Mesenchymal stem cell (in vitro differentiated cells and primary cell): ENCODE data around the gene CRACDL.
A peak's percentile ranks its signal among the peaks of the same experiment; 100 is the strongest.

Experiments
- DNase-seq: peaks from one replicate; pipeline ENCODE4 v3.0.0-alpha.2; 2013
- H2AFZ ChIP-seq: one replicate; pipeline ENCODE4 v1.6.1; 2013; ENCODE audit warnings: low read depth, mild to moderate bottlenecking, control low read depth, inconsistent platforms, low read length, moderate library complexity
- H2AK5ac ChIP-seq: 2 replicates; pipeline ENCODE4 v1.6.1; 2013; ENCODE audit warnings: low read length, moderate library complexity, mild to moderate bottlenecking, inconsistent platforms; ENCODE audit not compliant: severe bottlenecking
- H2BK120ac ChIP-seq: one replicate; pipeline ENCODE4 v1.6.1; 2013; ENCODE audit warnings: low read depth, mild to moderate bottlenecking, inconsistent platforms, low read length, moderate library complexity
- H2BK12ac ChIP-seq, 2 experiments: one replicate each; pipeline ENCODE4 v1.6.1; 2013; ENCODE audit warnings: inconsistent platforms in 2 of 2, low read length in 2 of 2, mild to moderate bottlenecking in 2 of 2, moderate library complexity in 2 of 2, control low read depth in 1 of 2
- H2BK15ac ChIP-seq: one replicate; pipeline ENCODE4 v1.6.1; 2013; ENCODE audit warnings: mild to moderate bottlenecking, low read depth, inconsistent platforms; ENCODE audit not compliant: poor library complexity, severe bottlenecking
- H2BK5ac ChIP-seq: 2 replicates; pipeline ENCODE4 v1.6.1; 2013; ENCODE audit warnings: low read depth, mild to moderate bottlenecking, low read length, control low read depth, inconsistent platforms; ENCODE audit not compliant: poor library complexity, severe bottlenecking
- H3K14ac ChIP-seq, 2 experiments: one replicate each; pipeline ENCODE4 v1.6.1; 2013; ENCODE audit warnings: inconsistent platforms in 2 of 2, low read length in 2 of 2, control low read depth in 1 of 2, mild to moderate bottlenecking in 1 of 2, moderate library complexity in 1 of 2
- H3K18ac ChIP-seq, 2 experiments: one replicate each; pipeline ENCODE4 v1.6.1; 2013; ENCODE audit warnings: inconsistent platforms in 2 of 2, low read length in 2 of 2, control low read depth in 1 of 2, low read depth in 1 of 2, mild to moderate bottlenecking in 1 of 2
- H3K23ac ChIP-seq, 2 experiments: one replicate each; pipeline ENCODE4 v1.6.1; 2013; ENCODE audit warnings: inconsistent platforms in 2 of 2, low read length in 2 of 2, mild to moderate bottlenecking in 2 of 2, moderate library complexity in 2 of 2, control low read depth in 1 of 2
- H3K27ac ChIP-seq: 2 replicates; pipeline ENCODE4 v1.5.1; 2013; ENCODE audit warnings: mild to moderate bottlenecking, moderate library complexity, low read length, control low read depth, inconsistent platforms; ENCODE audit not compliant: poor library complexity, severe bottlenecking
- H3K27me3 ChIP-seq, 2 experiments: 2 replicates each; pipeline versions ENCODE4 v1.6.1 to v1.7.0; 2013; ENCODE audit warnings: low read length in 2 of 2, mild to moderate bottlenecking in 2 of 2, moderate library complexity in 2 of 2, control low read depth in 1 of 2, inconsistent platforms in 1 of 2; ENCODE audit not compliant: control insufficient read depth in 1 of 2, insufficient read depth in 1 of 2
- H3K36me3 ChIP-seq, 2 experiments: 2 replicates each; pipeline versions ENCODE4 v1.6.1 to v1.7.0; 2013; ENCODE audit warnings: low read length in 2 of 2, control low read depth in 1 of 2, inconsistent platforms in 1 of 2, low read depth in 1 of 2, mild to moderate bottlenecking in 1 of 2; ENCODE audit not compliant: insufficient read depth in 2 of 2, control insufficient read depth in 1 of 2
- H3K4ac ChIP-seq, 2 experiments: one replicate each; pipeline ENCODE4 v1.6.1; 2013; ENCODE audit warnings: inconsistent platforms in 2 of 2, low read length in 2 of 2, mild to moderate bottlenecking in 2 of 2, moderate library complexity in 2 of 2, control low read depth in 1 of 2, low read depth in 1 of 2
- H3K4me1 ChIP-seq: 2 replicates; pipeline ENCODE4 v1.6.1; 2013; ENCODE audit warnings: low read depth, low read length, control low read depth; ENCODE audit not compliant: control insufficient read depth, insufficient read depth
- H3K4me2 ChIP-seq: 2 replicates; pipeline ENCODE4 v1.6.1; 2013; ENCODE audit warnings: low read length, mild to moderate bottlenecking, inconsistent platforms; ENCODE audit not compliant: poor library complexity, severe bottlenecking
- H3K4me3 ChIP-seq, 2 experiments: 2 replicates each; pipeline versions ENCODE4 v1.5.1 to v1.7.0; 2013; ENCODE audit warnings: low read length in 2 of 2, mild to moderate bottlenecking in 2 of 2, control low read depth in 1 of 2, low read depth in 1 of 2; ENCODE audit not compliant: insufficient read depth in 1 of 2
- H3K79me1 ChIP-seq: replicated peaks from 2 replicates; pipeline ENCODE4 v1.6.1; 2013; ENCODE audit warnings: mild to moderate bottlenecking, control low read depth, low read length, inconsistent platforms; ENCODE audit not compliant: poor library complexity, severe bottlenecking
- H3K9ac ChIP-seq: 2 replicates; pipeline ENCODE4 v1.7.0; 2013; ENCODE audit warnings: mild to moderate bottlenecking, low read length, moderate library complexity
- H3K9me3 ChIP-seq: 2 replicates; pipeline ENCODE4 v1.7.0; 2013; ENCODE audit warnings: mild to moderate bottlenecking, low read length; ENCODE audit not compliant: control insufficient read depth
- H4K8ac ChIP-seq: one replicate; pipeline ENCODE4 v1.6.1; 2013; ENCODE audit warnings: inconsistent platforms, mild to moderate bottlenecking, low read length, moderate library complexity
- H4K91ac ChIP-seq: one replicate; pipeline ENCODE4 v1.6.1; 2013; ENCODE audit warnings: mild to moderate bottlenecking, low read length, inconsistent platforms
- WGBS: methylation state at CpG from one replicate; pipeline ENCODE4 v1.1.7; 2013; ENCODE audit warnings: mixed read lengths; 5-methylcytosine and 5-hydroxymethylcytosine counted together

Gene CRACDL

GRCh38 chr2:98944775-98945174 lies 8.8 kb upstream of the CRACDL start:
- Histone ChIP-seq H3K9ac (no peak overlapping the region), H3K79me1 (no peaks in the 10 kb centered on the region), H2BK120ac (no peak overlapping the region), H3K4me2 (no peak overlapping the region), H3K4me1 (peaks cover 7% of the 10 kb centered on the region), H3K14ac (no peak overlapping the region), H3K36me3 (no peaks in the 10 kb centered on the region), H3K4ac (no peak overlapping the region), H3K4me3 (no peak overlapping the region), H2AK5ac (no peak overlapping the region), H3K9me3 (no peaks in the 10 kb centered on the region), H3K27ac (no peak overlapping the region), H4K8ac (no peak overlapping the region), H2BK15ac (no peak overlapping the region), H3K27me3 (peaks cover 9 to 17% of the 10 kb centered on the region in 2 experiments), H2BK12ac (no peak overlapping the region), H4K91ac (no peak overlapping the region), H2BK5ac (no peak overlapping the region), H2AFZ (no peak overlapping the region), H3K18ac (no peak overlapping the region), H3K23ac (no peak overlapping the region)
- peak; percentile 6 for DNase-seq
- WGBS = 70% methylated on average over 2 of the region's 2 CpGs

GRCh38 chr2:98940102-98940501 lies 4.1 kb upstream of the CRACDL start:
- H2BK5ac ChIP-seq = no peak overlapping the region
- no peaks in the 10 kb centered on the region for H3K79me1 ChIP-seq
- H3K36me3 ChIP-seq = no peaks in the 10 kb centered on the region
- H3K27ac ChIP-seq = no peak overlapping the region
- DNase-seq = no peak
- no peak overlapping the region for H2BK12ac ChIP-seq
- H3K4me1 ChIP-seq = peaks cover 21% of the 10 kb centered on the region
- H3K27me3 ChIP-seq = peaks cover 39 to 44% of the 10 kb centered on the region in 2 experiments
- H2BK15ac ChIP-seq = no peak overlapping the region
- no peak overlapping the region for H3K9ac ChIP-seq
- H2BK120ac ChIP-seq = no peak overlapping the region
- no peak overlapping the region for H3K4me3 ChIP-seq
- no peak overlapping the region for H4K8ac ChIP-seq
- no peaks in the 10 kb centered on the region for H3K9me3 ChIP-seq
- no peak overlapping the region for H3K18ac ChIP-seq
- no peak overlapping the region for H3K23ac ChIP-seq
- H3K14ac ChIP-seq = no peak overlapping the region
- no peak overlapping the region for H3K4me2 ChIP-seq
- no peak overlapping the region for H2AFZ ChIP-seq
- H3K4ac ChIP-seq = no peak overlapping the region
- WGBS = 93% methylated on average over 1 of the region's 1 CpG
- H4K91ac ChIP-seq = no peak overlapping the region
- H2AK5ac ChIP-seq = no peak overlapping the region

DNA sequence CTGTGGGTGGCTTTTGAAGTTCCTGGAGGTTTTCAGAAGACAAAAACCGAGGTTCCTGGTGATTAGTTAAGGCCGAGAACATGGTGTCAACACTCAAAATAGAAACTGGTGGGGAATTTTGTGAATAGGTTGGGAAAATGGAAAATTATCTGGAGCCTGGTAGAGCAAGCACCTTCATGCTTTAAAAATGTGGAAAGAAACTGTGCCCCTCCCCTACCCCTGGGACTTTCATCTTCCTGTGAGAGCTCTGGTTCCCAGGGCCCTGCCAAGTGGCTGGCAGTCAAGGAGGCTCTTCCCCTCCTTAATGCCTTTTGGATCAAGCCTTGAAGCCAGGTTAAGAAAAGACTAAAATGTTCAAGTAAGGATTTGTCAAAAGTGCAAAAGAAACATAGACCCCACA lies 1.9 kb upstream of the CRACDL start:
- H3K18ac ChIP-seq = no peak overlapping the region
- no peak overlapping the region for H3K4me3 ChIP-seq
- H3K27me3 ChIP-seq = peaks cover 53 to 61% of the 10 kb centered on the region in 2 experiments
- H3K4ac ChIP-seq = no peak overlapping the region
- no peaks in the 10 kb centered on the region for H3K79me1 ChIP-seq
- no peak overlapping the region for H2BK5ac ChIP-seq
- no peak overlapping the region for H2BK120ac ChIP-seq
- H2AK5ac ChIP-seq = no peak overlapping the region
- no peak overlapping the region for H3K23ac ChIP-seq
- H3K27ac ChIP-seq = no peak overlapping the region
- no peak overlapping the region for H3K14ac ChIP-seq
- H2BK15ac ChIP-seq = no peak overlapping the region
- H3K9me3 ChIP-seq = no peaks in the 10 kb centered on the region
- no peaks in the 10 kb centered on the region for H3K36me3 ChIP-seq
- H4K91ac ChIP-seq = no peak overlapping the region
- no peak for DNase-seq
- no peak overlapping the region for H3K4me2 ChIP-seq
- H2AFZ ChIP-seq = no peak overlapping the region
- no peak overlapping the region for H4K8ac ChIP-seq
- no peak overlapping the region for H2BK12ac ChIP-seq
- no peak overlapping the region for H3K9ac ChIP-seq
- peaks cover 21% of the 10 kb centered on the region for H3K4me1 ChIP-seq
- WGBS = 69% methylated on average over 2 of the region's 2 CpGs

- Histone ChIP-seq H3K9me3 (no peaks in the 10 kb centered on the region), H2AFZ (no peak overlapping the region)
- 3% methylated on average over 94 of the region's 100 CpGs for WGBS
Measured at GRCh38 chr2:98936353-98937351, 627 bp upstream of the CRACDL start.

More at GRCh38 chr2:98936353-98937351, 627 bp upstream of the CRACDL start:
- Histone ChIP-seq H3K4me3 (peak overlapping the region; percentile 53 to 63), H3K9ac (peak overlapping the region; percentile 32), H4K8ac (no peak overlapping the region), H3K4me1 (peaks cover 21% of the 10 kb centered on the region), H2BK12ac (no peak overlapping the region), H3K4me2 (peak overlapping the region; percentile 93), H2BK15ac (no peak overlapping the region), H3K14ac (no peak overlapping the region), H4K91ac (no peak overlapping the region), H3K18ac (no peak overlapping the region), H3K27me3 (peaks cover 56 to 66% of the 10 kb centered on the region in 2 experiments), H3K36me3 (no peaks in the 10 kb centered on the region), H2BK5ac (no peak overlapping the region), H3K79me1 (no peaks in the 10 kb centered on the region), H3K4ac (no peak overlapping the region), H2BK120ac (no peak overlapping the region), H3K27ac (no peak overlapping the region), H2AK5ac (no peak overlapping the region), H3K23ac (no peak overlapping the region)
- DNase-seq = no peak
